ENCODE measurements around the gene POLDIP3.

GRCh38 chr22:42637555-42637954 lies 22.9 kb upstream of the POLDIP3 start:
- TF ChIP-seq CTCF (IDR thresholded peaks at IDR 0.05; ENCODE audit: insufficient read depth, low read length, poor library complexity, severe bottlenecking) (no peak), EZH2phosphoT487 (conservative IDR thresholded peaks at IDR 0.05; ENCODE audit: low read length) (no peak)

All from SU-DHL-6 (cell line).